HEK293 (cell line): ENCODE measurements around the gene METTL22.

Experiments
- YY1 ChIP-seq: fragments of 450-650 bp; formaldehyde crosslinking; IDR thresholded peaks from 2 replicates; pipeline ENCODE4 v1.5.1; 2018; ENCODE audit warnings: missing biosample characterization, missing genetic modification characterization
- ZBTB1 ChIP-seq: fragments of 450-650 bp; formaldehyde crosslinking; IDR thresholded peaks from 2 replicates; pipeline ENCODE4 v1.5.1; 2016; ENCODE audit warnings: missing biosample characterization, missing genetic modification characterization
- ZBTB21 ChIP-seq: fragments of 450-650 bp; formaldehyde crosslinking; IDR thresholded peaks from 2 replicates; pipeline ENCODE4 v1.5.1; 2017; ENCODE audit warnings: missing biosample characterization, missing genetic modification characterization
- ZIC2 ChIP-seq: fragments of 450-650 bp; formaldehyde crosslinking; IDR thresholded peaks from 2 replicates; pipeline ENCODE4 v1.5.1; 2016; ENCODE audit warnings: missing biosample characterization, missing genetic modification characterization
- ZNF121 ChIP-seq: fragments of 450-650 bp; formaldehyde crosslinking; IDR thresholded peaks from 2 replicates; pipeline ENCODE4 v1.5.1; 2016; ENCODE audit warnings: missing biosample characterization, missing genetic modification characterization
- ZNF175 ChIP-seq: fragments of 450-650 bp; formaldehyde crosslinking; IDR thresholded peaks from 2 replicates; pipeline ENCODE4 v1.5.1; 2016; ENCODE audit warnings: missing biosample characterization, missing genetic modification characterization
- ZNF274 ChIP-seq, 2 experiments: fragments of 200-500 bp in 1 of 2; fragments of 450-650 bp in 1 of 2; sonication (Bioruptor generic) in 1 of 2; formaldehyde crosslinking in 1 of 2; IDR thresholded peaks; 2 replicates each; pipeline versions ENCODE4 v1.5.1 to v1.6.1; 2014 to 2016; ENCODE audit warnings: borderline replicate concordance in 1 of 2, inconsistent platforms in 1 of 2, low read length in 1 of 2, missing biosample characterization in 1 of 2, missing genetic modification characterization in 1 of 2
- ZNF341 ChIP-seq: fragments of 450-650 bp; formaldehyde crosslinking; IDR thresholded peaks from 2 replicates; pipeline ENCODE4; 2016; ENCODE audit warnings: low read depth, missing biosample characterization, missing genetic modification characterization
- ZNF544 ChIP-seq: fragments of 450-650 bp; formaldehyde crosslinking; IDR thresholded peaks from 2 replicates; pipeline ENCODE4 v1.5.0; 2017; ENCODE audit warnings: missing biosample characterization, missing genetic modification characterization
- ZNF670 ChIP-seq: fragments of 450-650 bp; formaldehyde crosslinking; IDR thresholded peaks from 2 replicates; pipeline ENCODE4 v1.5.1; 2016; ENCODE audit warnings: missing biosample characterization, missing genetic modification characterization, low read depth
- ZNF776 ChIP-seq: fragments of 450-650 bp; formaldehyde crosslinking; IDR thresholded peaks from 2 replicates; pipeline ENCODE4 v1.5.0; 2017; ENCODE audit warnings: missing biosample characterization, missing genetic modification characterization, borderline replicate concordance
- TF ChIP-seq, protein P1 (sequence below): fragments of 450-650 bp; formaldehyde crosslinking; IDR thresholded peaks from 2 replicates; pipeline ENCODE4 v1.5.1; 2016; ENCODE audit warnings: missing biosample characterization, missing genetic modification characterization
- TF ChIP-seq, protein P2 (sequence below): fragments of 450-650 bp; formaldehyde crosslinking; IDR thresholded peaks from 2 replicates; pipeline ENCODE4 v1.5.1; 2016; ENCODE audit warnings: missing biosample characterization, missing genetic modification characterization

DNA sequence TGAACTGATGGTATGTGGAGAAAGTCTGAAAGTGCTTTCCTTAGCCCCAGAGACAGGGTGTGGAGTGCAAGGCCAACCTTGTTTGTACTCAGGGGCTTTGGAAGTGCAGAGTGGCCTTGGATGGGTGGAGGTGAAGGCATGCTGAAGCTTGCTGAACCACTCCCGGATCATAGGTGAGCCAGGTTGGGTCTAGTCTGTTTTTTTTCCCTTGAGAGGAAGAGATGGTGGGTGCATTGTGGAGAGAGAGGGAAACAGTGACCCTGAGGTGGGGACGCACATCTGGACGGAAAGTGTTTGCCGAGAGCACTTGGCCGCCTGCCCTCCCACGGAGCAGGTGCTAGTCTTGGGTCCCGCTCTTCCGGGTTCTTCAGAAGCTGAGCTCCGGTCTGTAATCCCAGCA lies 65.4 kb downstream of the METTL22 start:
- TF ChIP-seq, protein P1, sequence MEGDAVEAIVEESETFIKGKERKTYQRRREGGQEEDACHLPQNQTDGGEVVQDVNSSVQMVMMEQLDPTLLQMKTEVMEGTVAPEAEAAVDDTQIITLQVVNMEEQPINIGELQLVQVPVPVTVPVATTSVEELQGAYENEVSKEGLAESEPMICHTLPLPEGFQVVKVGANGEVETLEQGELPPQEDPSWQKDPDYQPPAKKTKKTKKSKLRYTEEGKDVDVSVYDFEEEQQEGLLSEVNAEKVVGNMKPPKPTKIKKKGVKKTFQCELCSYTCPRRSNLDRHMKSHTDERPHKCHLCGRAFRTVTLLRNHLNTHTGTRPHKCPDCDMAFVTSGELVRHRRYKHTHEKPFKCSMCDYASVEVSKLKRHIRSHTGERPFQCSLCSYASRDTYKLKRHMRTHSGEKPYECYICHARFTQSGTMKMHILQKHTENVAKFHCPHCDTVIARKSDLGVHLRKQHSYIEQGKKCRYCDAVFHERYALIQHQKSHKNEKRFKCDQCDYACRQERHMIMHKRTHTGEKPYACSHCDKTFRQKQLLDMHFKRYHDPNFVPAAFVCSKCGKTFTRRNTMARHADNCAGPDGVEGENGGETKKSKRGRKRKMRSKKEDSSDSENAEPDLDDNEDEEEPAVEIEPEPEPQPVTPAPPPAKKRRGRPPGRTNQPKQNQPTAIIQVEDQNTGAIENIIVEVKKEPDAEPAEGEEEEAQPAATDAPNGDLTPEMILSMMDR (tag by site-specific recombination), result no peak
- no peak for TF ChIP-seq ZNF121 (tag by site-specific recombination)
- no peak for TF ChIP-seq ZNF175 (tag by site-specific recombination)
- TF ChIP-seq, protein P2, sequence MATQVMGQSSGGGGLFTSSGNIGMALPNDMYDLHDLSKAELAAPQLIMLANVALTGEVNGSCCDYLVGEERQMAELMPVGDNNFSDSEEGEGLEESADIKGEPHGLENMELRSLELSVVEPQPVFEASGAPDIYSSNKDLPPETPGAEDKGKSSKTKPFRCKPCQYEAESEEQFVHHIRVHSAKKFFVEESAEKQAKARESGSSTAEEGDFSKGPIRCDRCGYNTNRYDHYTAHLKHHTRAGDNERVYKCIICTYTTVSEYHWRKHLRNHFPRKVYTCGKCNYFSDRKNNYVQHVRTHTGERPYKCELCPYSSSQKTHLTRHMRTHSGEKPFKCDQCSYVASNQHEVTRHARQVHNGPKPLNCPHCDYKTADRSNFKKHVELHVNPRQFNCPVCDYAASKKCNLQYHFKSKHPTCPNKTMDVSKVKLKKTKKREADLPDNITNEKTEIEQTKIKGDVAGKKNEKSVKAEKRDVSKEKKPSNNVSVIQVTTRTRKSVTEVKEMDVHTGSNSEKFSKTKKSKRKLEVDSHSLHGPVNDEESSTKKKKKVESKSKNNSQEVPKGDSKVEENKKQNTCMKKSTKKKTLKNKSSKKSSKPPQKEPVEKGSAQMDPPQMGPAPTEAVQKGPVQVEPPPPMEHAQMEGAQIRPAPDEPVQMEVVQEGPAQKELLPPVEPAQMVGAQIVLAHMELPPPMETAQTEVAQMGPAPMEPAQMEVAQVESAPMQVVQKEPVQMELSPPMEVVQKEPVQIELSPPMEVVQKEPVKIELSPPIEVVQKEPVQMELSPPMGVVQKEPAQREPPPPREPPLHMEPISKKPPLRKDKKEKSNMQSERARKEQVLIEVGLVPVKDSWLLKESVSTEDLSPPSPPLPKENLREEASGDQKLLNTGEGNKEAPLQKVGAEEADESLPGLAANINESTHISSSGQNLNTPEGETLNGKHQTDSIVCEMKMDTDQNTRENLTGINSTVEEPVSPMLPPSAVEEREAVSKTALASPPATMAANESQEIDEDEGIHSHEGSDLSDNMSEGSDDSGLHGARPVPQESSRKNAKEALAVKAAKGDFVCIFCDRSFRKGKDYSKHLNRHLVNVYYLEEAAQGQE (tag by site-specific recombination), result no peak
- no peak for TF ChIP-seq ZNF274 (IDR thresholded peaks at IDR 0.05; ENCODE audit: low read length)
- TF ChIP-seq ZNF274 (tag by site-specific recombination; IDR thresholded peaks at IDR 0.05; ENCODE audit: borderline replicate concordance), result no peak
- no peak for TF ChIP-seq ZBTB21 (tag by site-specific recombination)
- no peak for TF ChIP-seq YY1 (tag by site-specific recombination)
- no peak for TF ChIP-seq ZBTB1 (tag by site-specific recombination)
- TF ChIP-seq ZNF670, result no peak
- TF ChIP-seq ZIC2, result no peak
- TF ChIP-seq ZNF544 (tag by site-specific recombination), result no peak
- TF ChIP-seq ZNF776, result no peak
- TF ChIP-seq ZNF341, result no peak
